ENCODE results near the gene TDRD9. TPM values are rescaled to one million over a fixed set of nuclear protein-coding genes. Genes with fewer than 3 reads are reported as not detected.

The TDRD9 gene
- total RNA-seq, 6 experiments from 2014 or later, result 0.31 to 0.86 (median 0.43) TPM; not detected in 1

GRCh38 chr14:104066279-104066678, 138.0 kb downstream of the TDRD9 start:
- no peak overlapping the region for H3K27ac ChIP-seq
- ATAC-seq, result no peak
- intact Hi-C loops (cut with DNase I), result loop anchor here in 1 of 2 donors (10.0 kb wide), 1 partner anchor 499 kb away; no protein-coding TSS in a partner anchor
- no peaks in the 10 kb centered on the region for H3K36me3 ChIP-seq
- no peaks in the 10 kb centered on the region for H3K9me3 ChIP-seq
- TF ChIP-seq CTCF (IDR thresholded peaks at IDR 0.05), result no peak
- TF ChIP-seq POLR2A (IDR thresholded peaks at IDR 0.05), result no peak
- no peak overlapping the region for H3K4me3 ChIP-seq
- no peak for DNase-seq
- H3K4me1 ChIP-seq, result no peaks in the 10 kb centered on the region
- H3K27me3 ChIP-seq, result no peaks in the 10 kb centered on the region
- no CpG with 5 or more reads among the region's 5 CpGs for WGBS (ENCODE audit: insufficient coverage, low coverage, low lambda C conversion rate, missing lambda C conversion rate)

GRCh38 chr14:104066719-104067295, 138.6 kb downstream of the TDRD9 start:
- no peaks in the 10 kb centered on the region for H3K9me3 ChIP-seq
- no peaks in the 10 kb centered on the region for H3K27me3 ChIP-seq
- no peak overlapping the region for H3K27ac ChIP-seq
- H3K4me3 ChIP-seq, result no peak overlapping the region
- DNase-seq, result no peak
- TF ChIP-seq POLR2A (IDR thresholded peaks at IDR 0.05) (no peak), CTCF (IDR thresholded peaks at IDR 0.05) (no peak)
- 17% methylated on average over 1 of the region's 4 CpGs for WGBS (ENCODE audit: insufficient coverage, low coverage, low lambda C conversion rate, missing lambda C conversion rate)
- no peak for ATAC-seq
- intact Hi-C loops (cut with DNase I), result loop anchor here in 1 of 2 donors (10.0 kb wide), 1 partner anchor 498 kb away; no protein-coding TSS in a partner anchor
- H3K4me1 ChIP-seq, result no peaks in the 10 kb centered on the region
- H3K36me3 ChIP-seq, result no peaks in the 10 kb centered on the region

GRCh38 chr14:104069541-104069940, 141.3 kb downstream of the TDRD9 start:
- Histone ChIP-seq H3K27ac (no peak overlapping the region), H3K36me3 (no peaks in the 10 kb centered on the region), H3K4me3 (no peak overlapping the region), H3K4me1 (no peaks in the 10 kb centered on the region), H3K9me3 (no peaks in the 10 kb centered on the region), H3K27me3 (no peaks in the 10 kb centered on the region)
- 81% methylated on average over 7 of the region's 7 CpGs for WGBS (ENCODE audit: insufficient coverage, low coverage, low lambda C conversion rate, missing lambda C conversion rate)
- ATAC-seq, result no peak
- no peak for DNase-seq
- TF ChIP-seq POLR2A (IDR thresholded peaks at IDR 0.05), result no peak
- TF ChIP-seq CTCF (IDR thresholded peaks at IDR 0.05), result no peak
- intact Hi-C loops (cut with DNase I), result loop anchor here in 1 of 2 donors (10.0 kb wide), 1 partner anchor 495 kb away; no protein-coding TSS in a partner anchor

GRCh38 chr14:104072586-104072985, 144.3 kb downstream of the TDRD9 start:
- Histone ChIP-seq H3K4me1 (no peaks in the 10 kb centered on the region), H3K27ac (no peak overlapping the region), H3K9me3 (no peaks in the 10 kb centered on the region), H3K4me3 (no peak overlapping the region), H3K27me3 (no peaks in the 10 kb centered on the region), H3K36me3 (no peaks in the 10 kb centered on the region)
- ATAC-seq (no peak), DNase-seq (no peak)
- TF ChIP-seq CTCF (IDR thresholded peaks at IDR 0.05) (no peak), POLR2A (IDR thresholded peaks at IDR 0.05) (no peak)
- 63% methylated on average over 3 of the region's 3 CpGs for WGBS (ENCODE audit: insufficient coverage, low coverage, low lambda C conversion rate, missing lambda C conversion rate)
- intact Hi-C loops (cut with DNase I), result loop anchor here in 1 of 2 donors (5.0 kb wide), 1 partner anchor 485 kb away; no protein-coding TSS in a partner anchor
